H9 (cell line): Measurements from ENCODE around the gene GPR151. TPM values are rescaled to one million over a fixed set of nuclear protein-coding genes. Genes with fewer than 3 reads are reported as not detected.

Source experiments
- DNase-seq: peaks from one replicate; pipeline ENCODE4 v3.0.0-alpha.2; 2017
- H2AFZ ChIP-seq: one replicate; pipeline ENCODE4 v1.6.1; 2013; ENCODE audit warnings: mild to moderate bottlenecking, low read length, control low read depth, moderate library complexity
- H2AK5ac ChIP-seq: 2 replicates; pipeline ENCODE4 v1.6.1; 2013; ENCODE audit warnings: low read length, control low read depth, mixed read lengths; ENCODE audit not compliant: insufficient read length
- H2BK120ac ChIP-seq: one replicate; pipeline ENCODE4 v1.6.1; 2013; ENCODE audit warnings: low read depth, mild to moderate bottlenecking, low read length, control low read depth, inconsistent platforms; ENCODE audit not compliant: poor library complexity, severe bottlenecking
- H2BK12ac ChIP-seq: 2 replicates; pipeline ENCODE4 v1.6.1; 2013; ENCODE audit warnings: low read length, control low read depth, mixed read lengths, low read depth; ENCODE audit not compliant: insufficient read length
- H2BK15ac ChIP-seq: 2 replicates; pipeline ENCODE4 v1.6.1; 2013; ENCODE audit warnings: low read depth, low read length, control low read depth
- H2BK20ac ChIP-seq: one replicate; pipeline ENCODE4 v1.6.1; 2013; ENCODE audit warnings: low read depth, mild to moderate bottlenecking, low read length, control low read depth, inconsistent platforms; ENCODE audit not compliant: poor library complexity, severe bottlenecking
- H2BK5ac ChIP-seq: 2 replicates; pipeline ENCODE4 v1.6.1; 2013; ENCODE audit warnings: low read length, control low read depth, mixed read lengths; ENCODE audit not compliant: insufficient read length
- H3K14ac ChIP-seq: 2 replicates; pipeline ENCODE4 v1.6.1; 2013; ENCODE audit warnings: low read length, control low read depth; ENCODE audit not compliant: insufficient read depth
- H3K18ac ChIP-seq: 2 replicates; pipeline ENCODE4 v1.6.1; 2013; ENCODE audit warnings: low read depth, mild to moderate bottlenecking, mixed read lengths, low read length, control low read depth; ENCODE audit not compliant: insufficient read length
- H3K23ac ChIP-seq: 2 replicates; pipeline ENCODE4 v1.6.1; 2013; ENCODE audit warnings: low read length, control low read depth, mixed read lengths, low read depth; ENCODE audit not compliant: insufficient read length
- H3K23me2 ChIP-seq: 2 replicates; pipeline ENCODE4 v1.6.1; 2013; ENCODE audit warnings: low read depth, mild to moderate bottlenecking, mixed read lengths, low read length, control low read depth; ENCODE audit not compliant: insufficient read length, poor library complexity, severe bottlenecking
- H3K27ac ChIP-seq: 2 replicates; pipeline ENCODE4 v1.5.1; 2013; ENCODE audit warnings: low read length, control low read depth, mixed read lengths, low read depth; ENCODE audit not compliant: insufficient read length
- H3K27me3 ChIP-seq: 2 replicates; pipeline ENCODE4 v1.6.1; 2013; ENCODE audit warnings: low read length, control low read depth, inconsistent platforms; ENCODE audit not compliant: insufficient read depth
- H3K4ac ChIP-seq: 2 replicates; pipeline ENCODE4 v1.6.1; 2013; ENCODE audit warnings: low read depth, mild to moderate bottlenecking, control low read depth, inconsistent platforms, low read length, moderate library complexity
- H3K4me1 ChIP-seq: 2 replicates; pipeline ENCODE4 v1.6.1; 2013; ENCODE audit warnings: low read length, control low read depth, inconsistent platforms; ENCODE audit not compliant: insufficient read depth
- H3K4me2 ChIP-seq: 2 replicates; pipeline ENCODE4 v1.6.1; 2013; ENCODE audit warnings: low read length, control low read depth, mixed read lengths; ENCODE audit not compliant: insufficient read length, insufficient read depth
- H3K56ac ChIP-seq: 2 replicates; pipeline ENCODE4 v1.6.1; 2013; ENCODE audit warnings: low read depth, mild to moderate bottlenecking, mixed read lengths, low read length, control low read depth; ENCODE audit not compliant: insufficient read length
- H3K79me1 ChIP-seq: 2 replicates; pipeline ENCODE4 v1.6.1; 2013; ENCODE audit warnings: low read depth, mild to moderate bottlenecking, moderate library complexity, low read length, control low read depth, inconsistent platforms; ENCODE audit not compliant: insufficient read depth, poor library complexity, severe bottlenecking
- H3K79me2 ChIP-seq: 2 replicates; pipeline ENCODE4 v1.6.1; 2013; ENCODE audit warnings: low read length, control low read depth, inconsistent platforms; ENCODE audit not compliant: insufficient read depth
- H3K9ac ChIP-seq: 2 replicates; pipeline ENCODE4 v1.6.1; 2013; ENCODE audit warnings: low read length, control low read depth, mixed read lengths; ENCODE audit not compliant: insufficient read length; ENCODE audit errors: extremely low read depth
- H3K9me3 ChIP-seq: one replicate; pipeline ENCODE4 v1.6.1; 2013; ENCODE audit warnings: low read depth, low read length, inconsistent platforms; ENCODE audit not compliant: control insufficient read depth
- H3T11ph ChIP-seq: one replicate; pipeline ENCODE4 v1.6.1; 2013; ENCODE audit warnings: mild to moderate bottlenecking, low read length, control low read depth, inconsistent platforms
- H4K20me1 ChIP-seq: one replicate; pipeline ENCODE4 v1.6.1; 2013; ENCODE audit not compliant: control insufficient read depth, insufficient read length, insufficient read depth
- H4K5ac ChIP-seq: 2 replicates; pipeline ENCODE4 v1.6.1; 2013; ENCODE audit warnings: low read depth, mild to moderate bottlenecking, mixed read lengths, low read length, control low read depth; ENCODE audit not compliant: insufficient read length
- H4K8ac ChIP-seq: replicated peaks from 2 replicates; pipeline ENCODE4 v1.6.1; 2013; ENCODE audit warnings: low read length, control low read depth, mixed read lengths, low read depth; ENCODE audit not compliant: insufficient read length
- H4K91ac ChIP-seq: 2 replicates; pipeline ENCODE4 v1.6.1; 2013; ENCODE audit warnings: low read depth, mild to moderate bottlenecking, moderate library complexity, mixed read lengths, low read length, control low read depth; ENCODE audit not compliant: insufficient read length
- H3K27ac Mint-ChIP-seq, 3 experiments: 2 replicates in 2 of 3; 3 replicates in 1 of 3; pipeline ENCODE4 v1.8.0; 2020 to 2021; ENCODE audit warnings: mixed read lengths in 3 of 3, mild to moderate bottlenecking in 1 of 3, moderate library complexity in 1 of 3
- H3K27me3 Mint-ChIP-seq: 2 replicates; pipeline ENCODE4 v1.8.0; 2021; ENCODE audit warnings: low read depth, mild to moderate bottlenecking, moderate library complexity, mixed read lengths
- H3K36me3 Mint-ChIP-seq, 3 experiments: 2 replicates in 2 of 3; 3 replicates in 1 of 3; pipeline ENCODE4 v1.8.0; 2020 to 2021; ENCODE audit warnings: low read depth in 3 of 3, mixed read lengths in 3 of 3; ENCODE audit not compliant: insufficient read depth in 1 of 3
- H3K4me1 Mint-ChIP-seq, 2 experiments: 2 replicates each; pipeline ENCODE4 v1.8.0; 2020; ENCODE audit warnings: mixed read lengths in 2 of 2
- H3K4me3 Mint-ChIP-seq, 2 experiments: 2 replicates in 1 of 2; 3 replicates in 1 of 2; pipeline ENCODE4 v1.8.0; 2020 to 2021; ENCODE audit warnings: mild to moderate bottlenecking in 2 of 2, mixed read lengths in 2 of 2, moderate library complexity in 1 of 2
- H3K9me3 Mint-ChIP-seq, 2 experiments: 2 replicates in 1 of 2; 3 replicates in 1 of 2; pipeline ENCODE4 v1.8.0; 2020; ENCODE audit warnings: mild to moderate bottlenecking in 2 of 2, mixed read lengths in 2 of 2, moderate library complexity in 1 of 2
- CTCF ChIP-seq: fragments of 200-600 bp; sonication (generic); conservative IDR thresholded peaks from 3 replicates; pipeline ENCODE4 v1.8.0; 2021; ENCODE audit warnings: antibody characterized with exemption, mild to moderate bottlenecking
- WGBS: extraction: QIAGEN DNeasy Blood & Tissue Kit; methylation state at CpG from one replicate; pipeline ENCODE4 v1.1.7; 2013; ENCODE audit warnings: missing lambda C conversion rate, low lambda C conversion rate, mixed read lengths; ENCODE audit not compliant: insufficient read length; ENCODE audit errors: extremely low coverage; 5-methylcytosine and 5-hydroxymethylcytosine counted together
- total RNA-seq: library from RNA; stranded (reverse); gene quantifications from 2 replicates; pipeline ENCODE4 v1.2.1, GENCODE V29; 2021

The GPR151 gene
- total RNA-seq, 1 experiment from 2014 or later = not detected

GRCh38 chr5:146538432-146538831 is 22.4 kb upstream of the GPR151 start:
- no peak overlapping the region for H3K14ac ChIP-seq
- no peak overlapping the region for H3K56ac ChIP-seq
- no peak overlapping the region for H3K4me2 ChIP-seq
- H2BK5ac ChIP-seq = no peak overlapping the region
- no peak for DNase-seq
- no peak overlapping the region for H2BK20ac ChIP-seq
- H3K27me3 ChIP-seq = no peaks in the 10 kb centered on the region
- peaks cover 15% of the 10 kb centered on the region in 2 experiments for H3K4me1 Mint-ChIP-seq
- no peaks in the 10 kb centered on the region for H3K9me3 ChIP-seq
- no peak for TF ChIP-seq CTCF
- H3K79me2 ChIP-seq = no peaks in the 10 kb centered on the region
- no peak overlapping the region for H4K91ac ChIP-seq
- H3K4ac ChIP-seq = no peak overlapping the region
- H2BK120ac ChIP-seq = no peak overlapping the region
- H3K27ac ChIP-seq = no peak overlapping the region
- H3K23me2 ChIP-seq = no peaks in the 10 kb centered on the region
- H3K27me3 Mint-ChIP-seq = no peaks in the 10 kb centered on the region; the same call in 1 of the 2 replicates
- no peak overlapping the region for H2AFZ ChIP-seq
- no peak overlapping the region for H3K9ac ChIP-seq
- H3K36me3 Mint-ChIP-seq = no peaks in the 10 kb centered on the region
- no peaks in the 10 kb centered on the region for H3K79me1 ChIP-seq
- H3K27ac Mint-ChIP-seq = no peak overlapping the region
- H3K4me1 ChIP-seq = peaks cover 6% of the 10 kb centered on the region; the same call in 1 of the 2 replicates
- no peak overlapping the region for H3K18ac ChIP-seq
- no peak overlapping the region for H2BK12ac ChIP-seq
- no peaks in the 10 kb centered on the region for H4K20me1 ChIP-seq
- H3T11ph ChIP-seq = no peak overlapping the region
- H3K4me3 Mint-ChIP-seq = no peak overlapping the region
- no peak overlapping the region for H4K8ac ChIP-seq
- no peak overlapping the region for H3K23ac ChIP-seq
- H2BK15ac ChIP-seq = no peak overlapping the region; the same call in 1 of the 2 replicates
- H3K9me3 Mint-ChIP-seq = no peaks in the 10 kb centered on the region
- WGBS = no CpG with 5 or more reads among the region's 3 CpGs
- H2AK5ac ChIP-seq = no peak overlapping the region
- no peak overlapping the region for H4K5ac ChIP-seq
